GM12873 (cell line): ENCODE results near the gene SMAD9.

Experiments
- TF ChIP-seq, protein P1 (sequence below): IDR thresholded peaks from 2 replicates; pipeline ENCODE4 v1.5.1; 2012; ENCODE audit warnings: low read depth, mild to moderate bottlenecking, moderate library complexity, low read length, control low read depth; ENCODE audit not compliant: insufficient read depth; ENCODE audit errors: missing control alignments

The SMAD9 gene

DNA sequence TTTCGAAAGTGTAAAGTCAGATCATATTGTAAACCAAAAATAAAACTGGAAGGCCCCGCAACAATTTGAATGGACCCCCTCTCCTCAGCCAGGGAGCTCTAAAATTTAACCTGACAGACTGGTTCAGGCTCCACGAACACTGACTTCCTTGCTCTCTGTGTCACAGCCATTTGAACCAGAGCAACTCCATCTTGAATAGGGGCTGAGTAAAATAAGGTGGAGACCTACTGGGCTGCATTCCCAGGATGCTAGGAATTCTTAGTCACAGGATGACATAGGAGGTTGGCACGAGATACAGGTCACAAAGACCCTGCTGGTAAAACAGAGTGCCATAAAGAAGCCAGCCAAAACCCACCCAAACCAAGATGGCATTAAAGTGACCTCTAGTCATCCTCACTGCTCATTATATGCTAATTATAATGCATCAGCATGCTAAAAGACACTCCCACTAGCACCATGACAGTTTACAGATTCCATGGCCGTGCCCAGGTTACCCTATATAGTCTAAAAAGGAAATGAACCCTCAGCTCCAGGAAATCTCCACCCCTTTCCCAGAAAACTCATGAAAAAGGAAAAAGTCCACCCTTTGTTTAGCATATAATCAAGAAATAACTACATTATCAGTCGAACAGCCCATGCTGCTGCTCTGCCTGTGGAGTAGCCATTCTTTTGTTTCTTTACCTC, 57.9 kb downstream of the SMAD9 start:
- TF ChIP-seq, protein P1, sequence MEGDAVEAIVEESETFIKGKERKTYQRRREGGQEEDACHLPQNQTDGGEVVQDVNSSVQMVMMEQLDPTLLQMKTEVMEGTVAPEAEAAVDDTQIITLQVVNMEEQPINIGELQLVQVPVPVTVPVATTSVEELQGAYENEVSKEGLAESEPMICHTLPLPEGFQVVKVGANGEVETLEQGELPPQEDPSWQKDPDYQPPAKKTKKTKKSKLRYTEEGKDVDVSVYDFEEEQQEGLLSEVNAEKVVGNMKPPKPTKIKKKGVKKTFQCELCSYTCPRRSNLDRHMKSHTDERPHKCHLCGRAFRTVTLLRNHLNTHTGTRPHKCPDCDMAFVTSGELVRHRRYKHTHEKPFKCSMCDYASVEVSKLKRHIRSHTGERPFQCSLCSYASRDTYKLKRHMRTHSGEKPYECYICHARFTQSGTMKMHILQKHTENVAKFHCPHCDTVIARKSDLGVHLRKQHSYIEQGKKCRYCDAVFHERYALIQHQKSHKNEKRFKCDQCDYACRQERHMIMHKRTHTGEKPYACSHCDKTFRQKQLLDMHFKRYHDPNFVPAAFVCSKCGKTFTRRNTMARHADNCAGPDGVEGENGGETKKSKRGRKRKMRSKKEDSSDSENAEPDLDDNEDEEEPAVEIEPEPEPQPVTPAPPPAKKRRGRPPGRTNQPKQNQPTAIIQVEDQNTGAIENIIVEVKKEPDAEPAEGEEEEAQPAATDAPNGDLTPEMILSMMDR: no peak

GRCh38 chr13:36859259-36859658, 60.8 kb downstream of the SMAD9 start:
- TF ChIP-seq, protein P1: no peak

GRCh38 chr13:36858290-36858689, 61.7 kb downstream of the SMAD9 start:
- TF ChIP-seq, protein P1: peak; percentile 51

- TF ChIP-seq, protein P1: no peak
These were observed 62.8 kb downstream of the SMAD9 start for GRCh38 chr13:36857253-36857652.

DNA sequence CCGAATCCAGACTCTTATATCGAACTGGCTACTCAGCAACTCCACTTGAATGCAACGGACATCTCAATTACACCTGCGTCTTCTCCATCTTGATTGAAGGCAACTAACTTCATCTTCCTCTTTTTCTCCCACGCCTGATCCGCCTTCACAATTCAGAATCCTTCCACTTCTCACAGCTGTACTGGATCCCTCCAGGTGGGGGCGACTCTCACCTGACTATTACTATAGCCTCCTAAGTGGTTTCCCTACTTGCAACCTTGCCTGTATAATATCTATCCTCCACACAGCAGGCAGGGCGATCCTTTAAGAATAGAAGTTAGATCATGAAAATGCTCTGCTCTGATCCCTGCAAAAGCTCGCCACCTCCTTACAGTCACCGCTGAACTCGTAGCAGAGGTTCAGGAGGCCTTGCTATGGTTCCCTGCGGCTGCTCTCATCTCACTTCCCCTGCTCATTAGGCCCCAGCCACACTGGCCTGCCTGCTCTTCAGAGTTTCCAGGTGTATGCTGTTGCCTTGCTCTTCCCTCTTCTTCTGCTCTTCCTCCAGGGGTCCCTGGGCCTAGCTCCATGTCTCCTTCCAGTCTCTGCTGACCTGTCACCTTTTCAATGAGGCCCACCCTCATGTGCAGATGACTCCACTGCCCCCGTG, 69.1 kb downstream of the SMAD9 start:
- TF ChIP-seq, protein P1: peak; percentile 46

- TF ChIP-seq, protein P1: peak; percentile 60
These were observed 71.6 kb downstream of the SMAD9 start for GRCh38 chr13:36848199-36848982.

DNA sequence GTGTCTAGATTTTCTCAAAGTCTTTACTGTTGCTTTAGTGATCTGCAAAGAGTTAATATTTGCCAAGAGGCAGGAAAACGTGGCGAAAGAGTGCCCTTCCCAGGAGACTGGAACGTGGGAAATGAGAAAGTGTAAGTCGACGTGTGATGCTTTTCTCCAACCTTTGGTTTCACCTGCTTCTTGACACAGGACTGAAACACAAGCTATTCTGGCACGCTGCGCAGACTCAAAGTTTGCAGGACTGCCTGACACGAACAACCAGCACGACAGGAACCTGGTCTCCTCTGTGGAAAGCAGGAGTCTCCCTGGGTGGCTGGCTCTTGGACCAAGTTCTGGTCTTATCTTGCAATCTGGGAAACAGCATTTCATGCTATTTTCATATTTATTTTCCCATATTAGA, 72.4 kb downstream of the SMAD9 start:
- TF ChIP-seq, protein P1: no peak
